HL-60 (cell line): ENCODE data around the gene EIF6.

Experiments used
- CTCF ChIP-seq: IDR thresholded peaks from one replicate; pipeline ENCODE4 v1.5.1; 2011; ENCODE audit warnings: low read length, control low read depth, inconsistent platforms; ENCODE audit not compliant: insufficient read depth
- GABPA ChIP-seq: IDR thresholded peaks from 2 replicates; pipeline ENCODE4 v1.6.1; 2012; ENCODE audit warnings: low read depth
- POLR2AphosphoS5 ChIP-seq: IDR thresholded peaks from 2 replicates; pipeline ENCODE4 v1.6.1; 2012; ENCODE audit warnings: low read depth
- REST ChIP-seq: IDR thresholded peaks from 2 replicates; pipeline ENCODE4 v1.6.1; 2012; ENCODE audit warnings: low read depth; ENCODE audit not compliant: insufficient replicate concordance
- SPI1 ChIP-seq: IDR thresholded peaks from 2 replicates; pipeline ENCODE4 v1.6.1; 2012; ENCODE audit warnings: low read depth, mild to moderate bottlenecking, borderline replicate concordance

- TF ChIP-seq CTCF (no peak), GABPA (no peak), POLR2AphosphoS5 (no peak), REST (no peak), SPI1 (no peak)
Measured at GRCh38 chr20:35311409-35311808, 26.8 kb upstream of the EIF6 start.
